Measurements from ENCODE around the gene TRIM34.
"Not testable (repeated sequence)": the region's sequence is repeated elsewhere in the genome, so short reads cannot be mapped to it uniquely, and the experiment has no call there.

TRIM34 gene

DNA sequence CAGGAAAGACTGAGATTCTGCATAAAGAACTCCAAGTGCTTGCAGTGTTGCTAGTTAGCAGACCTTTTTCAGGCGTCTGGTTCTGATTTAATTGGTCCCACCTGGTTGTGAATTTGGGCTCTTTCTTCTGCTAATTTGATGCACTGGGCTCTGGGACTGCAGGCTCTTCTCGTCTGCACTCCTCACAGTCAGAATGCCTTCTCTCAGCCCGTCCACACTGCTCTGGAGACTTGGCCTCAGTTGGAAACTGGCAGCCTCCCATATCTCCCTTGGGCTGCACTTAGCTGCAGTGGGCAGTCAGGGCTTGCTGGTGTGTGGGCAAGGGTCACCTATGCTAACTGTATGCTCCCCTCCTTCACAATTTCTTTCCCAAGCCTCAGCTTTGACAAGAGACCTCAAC, 26.8 kb upstream of the TRIM34 start:
- 5% methylated on average over 3 of the region's 3 CpGs for WGBS
- no peaks in the 10 kb centered on the region for H3K27me3 ChIP-seq (ENCODE audit: insufficient read depth, low read length)
- peak overlapping the region; percentile 39; the same call in 1 of the 2 replicates for H3K27ac ChIP-seq (ENCODE audit: low read depth, low read length)
- no peaks in the 10 kb centered on the region for H3K36me3 ChIP-seq (ENCODE audit: insufficient read depth, low read length)
- H3K4me1 ChIP-seq (ENCODE audit: insufficient read depth, low read length) = peaks cover 30% of the 10 kb centered on the region
- no peak overlapping the region for H3K9ac ChIP-seq (ENCODE audit: low read depth, low read length)
- peak overlapping the region; percentile 67 for H3K4me3 ChIP-seq (ENCODE audit: low read length)
- H3K9me3 ChIP-seq (ENCODE audit: insufficient read depth, low read depth, low read length) = no peaks in the 10 kb centered on the region

DNA sequence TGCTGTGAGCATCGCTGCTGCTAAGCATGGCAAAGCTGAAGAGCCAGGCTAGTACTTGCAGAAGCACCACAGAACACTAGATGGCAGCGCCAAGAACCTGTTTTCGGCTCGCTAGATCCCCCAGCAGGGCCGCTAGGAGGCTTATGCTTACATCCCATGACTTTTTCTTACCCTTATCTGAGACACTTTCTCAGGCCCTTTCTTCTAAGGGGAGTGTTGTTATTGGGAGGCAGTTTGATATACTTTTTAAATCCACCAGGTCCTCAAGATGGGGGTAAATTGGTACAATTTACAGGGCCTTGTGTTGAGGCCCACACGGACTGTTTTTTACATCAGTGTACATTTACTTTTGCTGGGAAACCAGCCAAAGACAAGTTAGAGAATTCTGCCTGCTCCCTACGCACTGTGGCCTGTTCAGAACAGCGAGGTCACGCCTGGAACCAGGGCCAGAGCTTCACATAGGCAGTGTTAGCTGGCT, 24.4 kb upstream of the TRIM34 start:
- Histone ChIP-seq H3K4me3 (ENCODE audit: low read length) (no peak overlapping the region), H3K27ac (ENCODE audit: low read depth, low read length) (no peak overlapping the region), H3K9ac (ENCODE audit: low read depth, low read length) (no peak overlapping the region), H3K9me3 (ENCODE audit: insufficient read depth, low read depth, low read length) (no peaks in the 10 kb centered on the region), H3K27me3 (ENCODE audit: insufficient read depth, low read length) (no peaks in the 10 kb centered on the region), H3K36me3 (ENCODE audit: insufficient read depth, low read length) (peaks cover 20% of the 10 kb centered on the region), H3K4me1 (ENCODE audit: insufficient read depth, low read length) (peaks cover 30% of the 10 kb centered on the region)
- WGBS = 44% methylated on average over 9 of the region's 9 CpGs

DNA sequence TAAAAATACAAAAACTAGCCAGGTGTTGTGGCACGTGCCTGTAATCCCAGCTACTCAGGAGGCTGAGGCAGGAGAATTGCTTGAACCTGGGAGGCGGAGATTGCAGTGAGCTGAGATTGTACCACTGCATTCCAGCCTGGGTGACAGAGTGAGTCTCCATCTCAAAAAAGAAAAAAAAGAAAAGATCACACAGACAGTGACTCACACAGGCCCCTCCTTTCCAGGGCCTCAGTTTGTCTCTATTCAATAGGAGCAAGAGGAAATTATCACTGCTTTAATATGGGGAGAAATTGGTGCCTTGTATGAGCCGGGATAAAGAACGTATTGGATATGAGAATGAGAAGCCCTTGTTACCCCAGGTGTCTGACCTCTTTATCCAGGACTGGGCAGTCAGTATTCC, 22.0 kb upstream of the TRIM34 start:
- H3K9me3 ChIP-seq (ENCODE audit: insufficient read depth, low read depth, low read length); H3K4me3 ChIP-seq (ENCODE audit: low read length); H3K9ac ChIP-seq (ENCODE audit: low read depth, low read length); H3K27ac ChIP-seq (ENCODE audit: low read depth, low read length); H3K27me3 ChIP-seq (ENCODE audit: insufficient read depth, low read length): not testable (repeated sequence)
- Histone ChIP-seq H3K4me1 (ENCODE audit: insufficient read depth, low read length) (peaks cover 23% of the 10 kb centered on the region), H3K36me3 (ENCODE audit: insufficient read depth, low read length) (peaks cover 40% of the 10 kb centered on the region)
- 90% methylated on average over 4 of the region's 4 CpGs for WGBS

DNA sequence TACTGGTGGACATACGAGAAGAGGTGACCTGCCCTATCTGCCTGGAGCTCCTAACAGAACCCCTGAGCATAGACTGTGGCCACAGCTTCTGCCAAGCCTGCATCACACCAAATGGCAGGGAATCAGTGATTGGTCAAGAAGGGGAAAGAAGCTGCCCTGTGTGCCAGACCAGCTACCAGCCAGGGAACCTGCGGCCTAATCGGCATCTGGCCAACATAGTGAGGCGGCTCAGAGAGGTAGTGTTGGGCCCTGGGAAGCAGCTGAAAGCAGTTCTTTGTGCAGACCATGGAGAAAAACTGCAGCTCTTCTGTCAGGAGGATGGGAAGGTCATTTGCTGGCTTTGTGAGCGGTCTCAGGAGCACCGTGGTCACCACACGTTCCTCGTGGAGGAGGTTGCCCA, 21.5 kb upstream of the TRIM34 start:
- Histone ChIP-seq H3K9me3 (ENCODE audit: insufficient read depth, low read depth, low read length) (no peaks in the 10 kb centered on the region), H3K4me3 (ENCODE audit: low read length) (no peak overlapping the region), H3K36me3 (ENCODE audit: insufficient read depth, low read length) (peaks cover 46% of the 10 kb centered on the region), H3K27me3 (ENCODE audit: insufficient read depth, low read length) (no peaks in the 10 kb centered on the region), H3K9ac (ENCODE audit: low read depth, low read length) (no peak overlapping the region), H3K27ac (ENCODE audit: low read depth, low read length) (no peak overlapping the region), H3K4me1 (ENCODE audit: insufficient read depth, low read length) (peaks cover 17% of the 10 kb centered on the region)
- WGBS = 96% methylated on average over 8 of the region's 8 CpGs

DNA sequence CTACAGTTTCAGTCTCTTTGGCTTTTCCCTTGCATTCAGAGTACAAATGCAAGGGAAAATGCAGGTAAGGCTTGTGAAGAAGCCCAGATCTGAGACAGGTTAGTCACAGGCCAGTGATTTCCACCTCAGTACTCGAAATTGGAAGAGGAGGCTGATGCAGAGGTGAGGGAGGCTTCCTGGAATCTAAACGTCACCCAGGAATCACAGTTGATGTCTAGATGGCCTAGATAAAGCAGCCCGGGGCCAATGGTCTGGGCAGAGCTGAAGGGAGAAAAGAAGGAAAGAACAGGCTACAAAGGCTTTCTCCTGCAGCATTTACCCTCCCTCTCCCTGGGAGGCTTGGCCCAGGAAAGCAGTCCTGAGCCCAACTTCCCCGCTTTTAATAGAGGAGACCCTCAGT, 19.9 kb upstream of the TRIM34 start:
- Histone ChIP-seq H3K36me3 (ENCODE audit: insufficient read depth, low read length) (peaks cover 60% of the 10 kb centered on the region), H3K9me3 (ENCODE audit: insufficient read depth, low read depth, low read length) (no peaks in the 10 kb centered on the region), H3K4me1 (ENCODE audit: insufficient read depth, low read length) (peaks cover 7% of the 10 kb centered on the region; the same call in 1 of the 2 replicates), H3K27ac (ENCODE audit: low read depth, low read length) (no peak overlapping the region), H3K4me3 (ENCODE audit: low read length) (no peak overlapping the region), H3K9ac (ENCODE audit: low read depth, low read length) (no peak overlapping the region), H3K27me3 (ENCODE audit: insufficient read depth, low read length) (no peaks in the 10 kb centered on the region)
- 92% methylated on average over 4 of the region's 4 CpGs for WGBS

DNA sequence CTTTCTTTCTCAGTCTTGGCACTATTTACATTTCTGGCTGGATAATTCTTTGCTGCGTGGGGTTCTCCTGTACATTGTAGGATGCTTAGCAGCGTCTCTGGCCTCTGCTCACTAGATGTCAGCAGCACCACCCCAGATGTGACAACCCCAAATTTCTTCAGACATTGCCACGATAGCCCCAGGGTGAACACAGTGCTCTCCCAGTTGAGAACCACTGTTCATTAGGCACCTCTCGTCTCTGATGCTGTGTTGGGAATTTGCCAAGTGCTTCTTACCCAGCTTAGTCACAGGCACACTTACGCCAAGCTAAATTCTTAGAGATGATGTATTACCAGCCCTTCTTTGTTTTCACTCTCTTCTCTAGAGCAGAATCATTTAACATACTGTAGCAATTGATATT, 19.0 kb upstream of the TRIM34 start:
- H3K4me3 ChIP-seq (ENCODE audit: low read length) = no peak overlapping the region
- H3K36me3 ChIP-seq (ENCODE audit: insufficient read depth, low read length) = peaks cover 69% of the 10 kb centered on the region
- H3K27me3 ChIP-seq (ENCODE audit: insufficient read depth, low read length) = no peaks in the 10 kb centered on the region
- H3K27ac ChIP-seq (ENCODE audit: low read depth, low read length) = no peak overlapping the region
- H3K9ac ChIP-seq (ENCODE audit: low read depth, low read length) = no peak overlapping the region
- WGBS = 99% methylated on average over 5 of the region's 5 CpGs
- H3K4me1 ChIP-seq (ENCODE audit: insufficient read depth, low read length) = 0 out of 2 replicates have a peak, but pooled peaks cover under 1% of the 10 kb centered on the region
- H3K9me3 ChIP-seq (ENCODE audit: insufficient read depth, low read depth, low read length) = no peaks in the 10 kb centered on the region

DNA sequence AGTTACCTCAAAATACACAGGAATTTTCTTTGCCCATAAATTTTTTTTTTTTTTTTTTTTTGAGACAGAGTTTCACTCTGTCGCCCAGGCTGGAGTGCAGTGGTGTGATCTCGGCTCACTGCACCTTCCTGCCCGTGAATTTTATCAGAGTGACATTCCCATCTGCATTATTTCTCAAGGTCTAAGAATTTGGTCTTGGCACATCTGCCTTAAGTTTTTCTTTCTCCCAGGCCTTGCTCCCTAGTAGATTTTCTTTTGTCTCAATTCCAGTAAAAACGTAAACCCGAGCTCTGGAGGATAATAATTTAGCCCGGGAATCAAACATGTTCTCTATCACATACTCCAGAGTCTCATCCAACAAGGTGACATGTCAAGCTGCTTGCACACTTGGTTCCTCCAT, 16.0 kb upstream of the TRIM34 start:
- H3K9me3 ChIP-seq (ENCODE audit: insufficient read depth, low read depth, low read length) = no peaks in the 10 kb centered on the region
- no peaks in the 10 kb centered on the region for H3K27me3 ChIP-seq (ENCODE audit: insufficient read depth, low read length)
- no peaks in the 10 kb centered on the region for H3K4me1 ChIP-seq (ENCODE audit: insufficient read depth, low read length)
- peaks cover 86% of the 10 kb centered on the region for H3K36me3 ChIP-seq (ENCODE audit: insufficient read depth, low read length)
- H3K9ac ChIP-seq (ENCODE audit: low read depth, low read length) = no peak overlapping the region
- H3K27ac ChIP-seq (ENCODE audit: low read depth, low read length) = no peak overlapping the region
- H3K4me3 ChIP-seq (ENCODE audit: low read length) = no peak overlapping the region
- 97% methylated on average over 6 of the region's 6 CpGs for WGBS

DNA sequence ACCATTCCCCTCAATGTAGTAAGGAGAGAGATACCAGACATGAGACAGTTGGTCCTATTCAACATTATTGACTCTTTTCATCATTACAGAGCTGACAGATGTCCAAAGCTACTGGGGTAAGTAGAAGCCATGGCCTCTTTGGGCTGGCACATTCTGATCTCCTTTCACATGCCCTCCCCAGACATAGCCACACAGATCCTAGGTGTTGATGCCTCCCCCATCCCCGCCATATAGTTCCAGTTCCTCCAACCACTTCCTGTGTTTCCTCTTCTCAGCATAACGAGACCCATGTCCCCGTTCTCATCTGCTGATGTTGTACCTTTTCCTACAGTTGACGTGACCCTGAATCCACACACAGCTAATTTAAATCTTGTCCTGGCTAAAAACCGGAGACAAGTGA, 14.4 kb upstream of the TRIM34 start:
- Histone ChIP-seq H3K36me3 (ENCODE audit: insufficient read depth, low read length) (peaks cover 72% of the 10 kb centered on the region), H3K9me3 (ENCODE audit: insufficient read depth, low read depth, low read length) (no peaks in the 10 kb centered on the region), H3K27ac (ENCODE audit: low read depth, low read length) (no peak overlapping the region), H3K27me3 (ENCODE audit: insufficient read depth, low read length) (no peaks in the 10 kb centered on the region), H3K4me1 (ENCODE audit: insufficient read depth, low read length) (no peaks in the 10 kb centered on the region), H3K9ac (ENCODE audit: low read depth, low read length) (no peak overlapping the region), H3K4me3 (ENCODE audit: low read length) (no peak overlapping the region)
- 94% methylated on average over 5 of the region's 5 CpGs for WGBS

DNA sequence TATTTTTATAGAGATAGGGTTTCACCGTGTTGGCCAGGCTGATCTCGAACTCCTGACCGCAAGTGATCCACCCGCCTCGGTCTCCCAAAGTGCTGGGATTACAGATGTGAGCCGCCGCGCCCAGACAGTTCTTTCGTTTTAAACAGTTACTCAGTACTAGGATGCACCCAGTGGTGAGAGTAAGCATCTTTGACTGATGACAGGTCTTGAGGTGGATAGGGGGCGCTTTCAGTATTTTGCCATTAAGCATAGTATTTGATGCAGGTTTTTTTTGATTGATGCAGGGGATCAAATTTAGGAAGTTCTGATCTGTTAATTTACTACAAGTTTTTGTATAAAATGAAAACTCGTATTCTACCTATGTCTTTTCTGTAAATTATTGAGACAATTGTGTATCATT, 13.2 kb upstream of the TRIM34 start:
- H3K36me3 ChIP-seq (ENCODE audit: insufficient read depth, low read length) = peaks cover 61% of the 10 kb centered on the region
- no peaks in the 10 kb centered on the region for H3K27me3 ChIP-seq (ENCODE audit: insufficient read depth, low read length)
- H3K9ac ChIP-seq (ENCODE audit: low read depth, low read length) = no peak overlapping the region
- WGBS = 89% methylated on average over 10 of the region's 11 CpGs
- H3K27ac ChIP-seq (ENCODE audit: low read depth, low read length) = no peak overlapping the region
- H3K9me3 ChIP-seq (ENCODE audit: insufficient read depth, low read depth, low read length) = no peaks in the 10 kb centered on the region
- H3K4me3 ChIP-seq (ENCODE audit: low read length) = no peak overlapping the region
- no peaks in the 10 kb centered on the region for H3K4me1 ChIP-seq (ENCODE audit: insufficient read depth, low read length)

DNA sequence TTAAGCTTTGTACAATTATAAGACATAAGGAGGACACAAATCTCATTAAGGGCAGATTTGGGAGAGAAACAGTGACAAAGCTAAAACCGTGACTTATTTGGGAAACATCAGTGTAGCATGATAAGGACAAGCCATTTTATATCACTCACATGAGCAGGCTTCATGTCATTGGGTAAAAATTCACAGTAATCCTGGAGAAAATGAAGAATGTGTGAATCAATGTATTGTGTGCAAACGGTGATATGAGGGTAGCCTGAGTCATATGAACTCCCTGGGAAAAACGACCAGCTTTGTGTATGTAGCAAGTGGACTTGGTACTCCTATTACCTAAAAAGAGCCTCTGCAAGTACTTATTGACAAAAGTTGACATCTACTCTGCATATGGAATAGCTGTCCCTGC, 6.0 kb upstream of the TRIM34 start:
- 91% methylated on average over 3 of the region's 3 CpGs for WGBS
- Histone ChIP-seq H3K36me3 (ENCODE audit: insufficient read depth, low read length) (no peaks in the 10 kb centered on the region), H3K9ac (ENCODE audit: low read depth, low read length) (no peak overlapping the region), H3K27me3 (ENCODE audit: insufficient read depth, low read length) (no peaks in the 10 kb centered on the region), H3K9me3 (ENCODE audit: insufficient read depth, low read depth, low read length) (no peaks in the 10 kb centered on the region), H3K27ac (ENCODE audit: low read depth, low read length) (no peak overlapping the region), H3K4me3 (ENCODE audit: low read length) (no peak overlapping the region), H3K4me1 (ENCODE audit: insufficient read depth, low read length) (peaks cover 11% of the 10 kb centered on the region)

DNA sequence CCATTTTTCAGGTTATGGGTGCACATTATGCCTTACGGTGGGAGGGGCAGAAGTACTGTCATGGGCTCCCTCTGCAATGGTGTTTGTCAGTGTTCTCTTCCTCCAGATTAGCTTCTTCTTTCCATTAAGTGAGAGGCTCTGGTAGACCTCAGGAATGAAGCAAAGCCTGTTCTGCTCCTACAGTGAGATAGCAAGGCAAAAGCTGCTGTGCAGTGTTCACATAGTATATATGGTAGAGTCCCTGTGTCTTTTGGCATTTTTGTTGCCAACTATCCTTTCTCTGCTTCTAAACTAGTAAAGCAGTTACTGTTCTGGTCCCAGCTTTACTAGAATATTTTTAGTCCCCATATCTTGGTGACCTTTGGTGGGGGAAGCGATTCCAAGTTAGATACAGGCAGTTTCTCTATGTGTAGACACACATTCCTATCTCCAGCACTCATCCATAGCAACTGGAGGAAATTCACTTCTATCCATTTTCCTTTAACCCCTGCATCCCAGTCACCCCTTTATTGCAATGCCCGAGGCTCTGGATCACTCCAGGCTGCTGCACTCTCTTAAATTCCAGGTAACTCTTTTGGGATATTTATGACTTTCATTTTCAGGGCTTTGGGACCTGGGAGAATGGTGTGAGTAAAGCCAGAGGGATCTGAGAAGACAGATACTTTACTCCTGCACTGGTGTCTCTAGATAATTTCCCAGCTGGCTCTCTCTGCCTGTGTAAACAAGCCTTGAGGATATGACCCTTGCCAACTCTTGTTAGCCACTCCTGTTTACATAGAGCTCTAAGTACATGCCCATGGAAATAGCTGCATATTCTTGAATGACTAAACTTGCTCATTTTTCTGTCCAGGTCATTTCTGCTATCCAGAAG, 3.9 kb upstream of the TRIM34 start:
- Histone ChIP-seq H3K4me3 (ENCODE audit: low read length) (no peak overlapping the region), H3K9me3 (ENCODE audit: insufficient read depth, low read depth, low read length) (no peaks in the 10 kb centered on the region), H3K4me1 (ENCODE audit: insufficient read depth, low read length) (peaks cover 15% of the 10 kb centered on the region), H3K9ac (ENCODE audit: low read depth, low read length) (no peak overlapping the region), H3K27ac (ENCODE audit: low read depth, low read length) (no peak overlapping the region), H3K36me3 (ENCODE audit: insufficient read depth, low read length) (no peaks in the 10 kb centered on the region), H3K27me3 (ENCODE audit: insufficient read depth, low read length) (no peaks in the 10 kb centered on the region)
- WGBS = 76% methylated on average over 3 of the region's 3 CpGs
